Kasumi-1 (cell line): ENCODE data around the gene IL31.
A peak's percentile ranks its signal among the peaks of the same experiment; 100 is the strongest.

ENCODE experiments used
- DNase-seq, 2 experiments: peaks; one replicate each; lab custom pipeline; 2025; lab: John Stamatoyannopoulos, UW

IL31 gene

GRCh38 chr12:122158700-122159285 is 15.2 kb downstream of the IL31 start:
- no peak for DNase-seq

GRCh38 chr12:122155705-122156104 is 18.3 kb downstream of the IL31 start:
- no peak for DNase-seq

GRCh38 chr12:122152754-122153153 is 21.3 kb downstream of the IL31 start:
- DNase-seq: no peak

- no peak for DNase-seq
Observed at GRCh38 chr12:122150127-122150681, 23.8 kb downstream of the IL31 start.

- no peak for DNase-seq
Observed at GRCh38 chr12:122148657-122149056, 25.4 kb downstream of the IL31 start.

- no peak for DNase-seq
Observed at GRCh38 chr12:122147514-122148290, 26.3 kb downstream of the IL31 start.

- no peak for DNase-seq
Observed at GRCh38 chr12:122145505-122146330, 28.3 kb downstream of the IL31 start.

- DNase-seq: no peak
Observed at GRCh38 chr12:122144885-122145284, 29.1 kb downstream of the IL31 start.

- DNase-seq: no peak
Observed at GRCh38 chr12:122142857-122143256, 31.2 kb downstream of the IL31 start.

GRCh38 chr12:122141911-122142725 is 31.9 kb downstream of the IL31 start:
- DNase-seq: no peak

- DNase-seq: no peak
Observed at GRCh38 chr12:122140467-122141257, 33.4 kb downstream of the IL31 start.

- no peak for DNase-seq
Observed at GRCh38 chr12:122139941-122140340, 34.1 kb downstream of the IL31 start.

GRCh38 chr12:122139266-122139665 is 34.8 kb downstream of the IL31 start:
- no peak for DNase-seq

- DNase-seq: no peak
Observed at GRCh38 chr12:122138616-122139015, 35.4 kb downstream of the IL31 start.

- DNase-seq: no peak
Observed at GRCh38 chr12:122138181-122138580, 35.8 kb downstream of the IL31 start.

GRCh38 chr12:122137681-122138080 is 36.3 kb downstream of the IL31 start:
- DNase-seq: no peak

GRCh38 chr12:122137229-122137628 is 36.8 kb downstream of the IL31 start:
- DNase-seq: peak in 1 of 2 experiments; percentile 7

GRCh38 chr12:122135437-122136031 is 38.5 kb downstream of the IL31 start:
- no peak for DNase-seq

GRCh38 chr12:122133192-122133950 is 40.6 kb downstream of the IL31 start:
- DNase-seq: no peak

GRCh38 chr12:122130150-122130549 is 43.9 kb downstream of the IL31 start:
- no peak for DNase-seq
